ENCODE data around the gene KCNC3. TPM values are rescaled to one million over a fixed set of nuclear protein-coding genes. Genes with fewer than 3 reads are reported as not detected.

KCNC3 gene
- total and polyA plus RNA-seq, 9 donors: 0.19 to 10.2 (median 0.72) TPM

GRCh38 chr19:50310759-50311465 is 18.3 kb downstream of the KCNC3 start:
- intact Hi-C loops (cut with DNase I): no loop called here
- 28 to 33% (median 32%) methylated on average over 10 of the region's 10 CpGs for WGBS, 3 donors

GRCh38 chr19:50309396-50310125 is 19.6 kb downstream of the KCNC3 start:
- intact Hi-C loops (cut with DNase I): no loop called here
- WGBS, 3 donors: 27 to 36% (median 33%) methylated on average over 16 of the region's 16 CpGs
- no peak overlapping the region for H3K27ac ChIP-seq
- TF ChIP-seq POLR2A (IDR thresholded peaks at IDR 0.05): no peak
- TF ChIP-seq EP300 (IDR thresholded peaks at IDR 0.05): no peak
- no peaks in the 10 kb centered on the region for H3K27me3 ChIP-seq
- no peak overlapping the region for H3K4me3 ChIP-seq
- H3K9me3 ChIP-seq: no peaks in the 10 kb centered on the region
- no peak for DNase-seq
- no peaks in the 10 kb centered on the region for H3K36me3 ChIP-seq
- no peaks in the 10 kb centered on the region for H3K4me1 ChIP-seq (ENCODE audit: insufficient read depth)

More at GRCh38 chr19:50310759-50311465, 18.3 kb downstream of the KCNC3 start:
- TF ChIP-seq POLR2A (IDR thresholded peaks at IDR 0.05) (no peak), CTCF (IDR thresholded peaks at IDR 0.05) (no peak), EP300 (IDR thresholded peaks at IDR 0.05) (no peak)
- no peak overlapping the region for H3K4me3 ChIP-seq
- H3K36me3 ChIP-seq: no peaks in the 10 kb centered on the region
- no peaks in the 10 kb centered on the region for H3K27me3 ChIP-seq
- H3K27ac ChIP-seq: no peak overlapping the region
- no peaks in the 10 kb centered on the region for H3K4me1 ChIP-seq (ENCODE audit: insufficient read depth)
- DNase-seq: no peak
- H3K9me3 ChIP-seq: no peaks in the 10 kb centered on the region

GRCh38 chr19:50308991-50309390 is 20.2 kb downstream of the KCNC3 start:
- Histone ChIP-seq H3K36me3 (no peaks in the 10 kb centered on the region), H3K4me1 (ENCODE audit: insufficient read depth) (no peaks in the 10 kb centered on the region), H3K9me3 (no peaks in the 10 kb centered on the region), H3K27ac (no peak overlapping the region), H3K4me3 (no peak overlapping the region), H3K27me3 (no peaks in the 10 kb centered on the region)
- intact Hi-C loops (cut with DNase I): no loop called here
- TF ChIP-seq POLR2A (IDR thresholded peaks at IDR 0.05) (no peak), CTCF (IDR thresholded peaks at IDR 0.05) (no peak), EP300 (IDR thresholded peaks at IDR 0.05) (no peak)
- WGBS, 3 donors: 76 to 84% (median 83%) methylated on average over 21 of the region's 21 CpGs
- DNase-seq: no peak

GRCh38 chr19:50303558-50303957 is 25.6 kb downstream of the KCNC3 start:
- intact Hi-C loops (cut with DNase I): no loop called here
- Histone ChIP-seq H3K27ac (no peak overlapping the region), H3K9me3 (no peaks in the 10 kb centered on the region), H3K36me3 (no peaks in the 10 kb centered on the region), H3K27me3 (no peaks in the 10 kb centered on the region), H3K4me3 (no peak overlapping the region), H3K4me1 (ENCODE audit: insufficient read depth) (no peaks in the 10 kb centered on the region)
- TF ChIP-seq EP300 (IDR thresholded peaks at IDR 0.05): no peak
- no peak for DNase-seq

GRCh38 chr19:50301607-50301971 is 27.6 kb downstream of the KCNC3 start:
- intact Hi-C loops (cut with DNase I): no loop called here
- H3K36me3 ChIP-seq: no peaks in the 10 kb centered on the region
- whole genome bisulfite sequencing, 3 donors: 81 to 91% (median 85%) methylated on average over 10 of the region's 10 CpGs
- H3K9me3 ChIP-seq: no peaks in the 10 kb centered on the region
- H3K4me3 ChIP-seq: no peak overlapping the region
- TF ChIP-seq CTCF (IDR thresholded peaks at IDR 0.05) (no peak), EP300 (IDR thresholded peaks at IDR 0.05) (no peak), POLR2A (IDR thresholded peaks at IDR 0.05) (no peak)
- no peak overlapping the region for H3K27ac ChIP-seq
- H3K27me3 ChIP-seq: no peaks in the 10 kb centered on the region
- no peaks in the 10 kb centered on the region for H3K4me1 ChIP-seq (ENCODE audit: insufficient read depth)
- DNase-seq: no peak
